Fibroblast of lung (primary cell): Measurements from ENCODE around the gene METTL14. TPM values are rescaled to one million over a fixed set of nuclear protein-coding genes. Genes with fewer than 3 reads are reported as not detected.

ENCODE experiments used
- DNase-seq, 2 donors: peaks; one replicate each; pipeline versions ENCODE4 v3.0.0 to v3.0.0-alpha.2; 2010; ENCODE audit warnings: low read depth in 2 of 2
- H2AFZ ChIP-seq: 2 replicates; pipeline ENCODE4 v1.5.1; 2012; ENCODE audit warnings: low read length, control low read depth, inconsistent platforms
- H3K27ac ChIP-seq: 2 replicates; pipeline ENCODE4 v1.5.1; 2011; ENCODE audit warnings: low read length, control low read depth; ENCODE audit not compliant: insufficient read depth
- H3K27me3 ChIP-seq: 2 replicates; pipeline ENCODE4 v1.5.1; 2011; ENCODE audit warnings: mild to moderate bottlenecking, low read length; ENCODE audit not compliant: control insufficient read depth, insufficient read depth
- H3K36me3 ChIP-seq: 2 replicates; pipeline ENCODE4 v1.5.1; 2011; ENCODE audit warnings: low read length; ENCODE audit not compliant: control insufficient read depth, insufficient read depth
- H3K4me1 ChIP-seq: 2 replicates; pipeline ENCODE4 v1.5.1; 2011; ENCODE audit warnings: low read length; ENCODE audit not compliant: control insufficient read depth, insufficient read depth; ENCODE audit errors: extremely low read depth
- H3K4me2 ChIP-seq: 2 replicates; pipeline ENCODE4 v1.5.1; 2011; ENCODE audit warnings: low read length, control low read depth; ENCODE audit not compliant: insufficient read depth; ENCODE audit errors: extremely low read depth
- H3K4me3 ChIP-seq, 4 experiments: fragments of 200-600 bp in 1 of 4; sonication (generic) in 1 of 4; replicated peaks in 1 of 4; 2 replicates each; pipeline ENCODE4 v1.5.1; 2011 to 2016; ENCODE audit warnings: low read length in 4 of 4, low read depth in 3 of 4, mild to moderate bottlenecking in 3 of 4, control low read depth in 2 of 4, inconsistent platforms in 1 of 4, mixed read lengths in 1 of 4; ENCODE audit not compliant: insufficient read depth in 1 of 4; ENCODE audit errors: control extremely low read depth in 1 of 4
- H3K79me2 ChIP-seq: 2 replicates; pipeline ENCODE4 v1.5.1; 2012; ENCODE audit warnings: mild to moderate bottlenecking, low read length, inconsistent platforms; ENCODE audit not compliant: control insufficient read depth, insufficient read depth
- H3K9ac ChIP-seq: 2 replicates; pipeline ENCODE4 v1.5.1; 2011; ENCODE audit warnings: mild to moderate bottlenecking, low read length, control low read depth; ENCODE audit not compliant: insufficient read depth
- H3K9me3 ChIP-seq: 2 replicates; pipeline ENCODE4 v1.5.1; 2012; ENCODE audit warnings: low read depth, low read length; ENCODE audit not compliant: control insufficient read depth, insufficient read depth
- H4K20me1 ChIP-seq: 2 replicates; pipeline ENCODE4 v1.5.1; 2011; ENCODE audit warnings: low read length; ENCODE audit not compliant: control insufficient read depth, insufficient read depth; ENCODE audit errors: extremely low read depth
- EZH2 ChIP-seq: IDR thresholded peaks from 2 replicates; pipeline ENCODE4 v1.5.1; 2012; ENCODE audit warnings: low read length, control low read depth, mild to moderate bottlenecking; ENCODE audit errors: missing control alignments
- polyA plus RNA-seq, 2 donors: library from polyadenylated mRNA; depleted of rRNA in 1 of 2; stranded (reverse) in 1 of 2; unstranded in 1 of 2; fragments of >200 nt; gene quantifications; 2 replicates each; pipeline ENCODE4 v1.2.1, GENCODE V29; 2011 to 2012; ENCODE audit warnings: missing spikeins in 1 of 2
- total RNA-seq: library from RNA; depleted of rRNA; stranded (reverse); fragments of >200 nt; gene quantifications from 2 replicates; pipeline ENCODE4 v1.2.1, GENCODE V29; 2014
- TF ChIP-seq, protein P1 (sequence below), 2 donors: IDR thresholded peaks in 1 of 2; conservative IDR thresholded peaks in 1 of 2; 1 replicate in 1 of 2; 2 replicates in 1 of 2; pipeline ENCODE4 v1.5.1; 2011 to 2012; ENCODE audit warnings: low read length in 2 of 2, control low read depth in 1 of 2, inconsistent platforms in 1 of 2, low read depth in 1 of 2, mild to moderate bottlenecking in 1 of 2

The METTL14 gene
- total and polyA plus RNA-seq, 2 donors (not counting 1 experiment from before 2014, with no cell fraction given): 18.2 to 29.7 TPM

GRCh38 chr4:118762730-118763477 lies 77.7 kb downstream of the METTL14 start:
- H3K9me3 ChIP-seq: no peaks in the 10 kb centered on the region
- H3K4me1 ChIP-seq: peaks cover 21% of the 10 kb centered on the region
- H2AFZ ChIP-seq: no peak overlapping the region
- H4K20me1 ChIP-seq: no peaks in the 10 kb centered on the region
- H3K27ac ChIP-seq: no peak overlapping the region
- no peak overlapping the region for H3K4me3 ChIP-seq
- peak; percentile 68 to 79 for DNase-seq
- H3K79me2 ChIP-seq: peaks cover 42% of the 10 kb centered on the region
- H3K36me3 ChIP-seq: peaks cover 17% of the 10 kb centered on the region
- TF ChIP-seq, protein P1, sequence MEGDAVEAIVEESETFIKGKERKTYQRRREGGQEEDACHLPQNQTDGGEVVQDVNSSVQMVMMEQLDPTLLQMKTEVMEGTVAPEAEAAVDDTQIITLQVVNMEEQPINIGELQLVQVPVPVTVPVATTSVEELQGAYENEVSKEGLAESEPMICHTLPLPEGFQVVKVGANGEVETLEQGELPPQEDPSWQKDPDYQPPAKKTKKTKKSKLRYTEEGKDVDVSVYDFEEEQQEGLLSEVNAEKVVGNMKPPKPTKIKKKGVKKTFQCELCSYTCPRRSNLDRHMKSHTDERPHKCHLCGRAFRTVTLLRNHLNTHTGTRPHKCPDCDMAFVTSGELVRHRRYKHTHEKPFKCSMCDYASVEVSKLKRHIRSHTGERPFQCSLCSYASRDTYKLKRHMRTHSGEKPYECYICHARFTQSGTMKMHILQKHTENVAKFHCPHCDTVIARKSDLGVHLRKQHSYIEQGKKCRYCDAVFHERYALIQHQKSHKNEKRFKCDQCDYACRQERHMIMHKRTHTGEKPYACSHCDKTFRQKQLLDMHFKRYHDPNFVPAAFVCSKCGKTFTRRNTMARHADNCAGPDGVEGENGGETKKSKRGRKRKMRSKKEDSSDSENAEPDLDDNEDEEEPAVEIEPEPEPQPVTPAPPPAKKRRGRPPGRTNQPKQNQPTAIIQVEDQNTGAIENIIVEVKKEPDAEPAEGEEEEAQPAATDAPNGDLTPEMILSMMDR (conservative IDR thresholded peaks at IDR 0.05 in 1 of 2, IDR thresholded peaks at IDR 0.05 in 1 of 2; ENCODE audit: low read depth in 1 of 2, low read length in 2 of 2): no peak
- no peak for TF ChIP-seq EZH2
- H3K27me3 ChIP-seq: no peaks in the 10 kb centered on the region
- no peak overlapping the region for H3K9ac ChIP-seq
- H3K4me2 ChIP-seq: no peak overlapping the region

Other genes starting within 250 kb of the METTL14 start
- gene SEC24D, start 150.7 kb downstream of the METTL14 start, total RNA-seq: 47.8 and 64.6 TPM in 2 replicates
- gene SEC24D, start 150.7 kb downstream of the METTL14 start, polyA plus RNA-seq: 92.9 and 105 TPM in 2 replicates
- 12.6 and 40.1 TPM in 2 replicates for gene SYNPO2, start 203.5 kb downstream of the METTL14 start, total RNA-seq
- 15.3 and 71.7 TPM in 2 replicates for gene SYNPO2, start 203.5 kb downstream of the METTL14 start, polyA plus RNA-seq